Endothelial cell of umbilical vein (primary cell): ENCODE measurements around the gene LOXL1. TPM values are rescaled to one million over a fixed set of nuclear protein-coding genes. Genes with fewer than 3 reads are reported as not detected.

Source experiments
- BruUV-seq: library from RNA; stranded (reverse); fragments of 400-500 nt; replicated peaks from 2 replicates; lab custom pipeline; 2021; lab: Mats Ljungman, UMichigan
- CTCF ChIA-PET: fragments of 300-600, 350-600 bp; sonication (Branson Sonifier 250); formaldehyde crosslinking; loops from one replicate; lab custom pipeline; 2021; ENCODE audit warnings: antibody characterized with exemption, inconsistent platforms; lab: Charles Lee
- POLR2A ChIA-PET: fragments of 300-600, 350-600 bp; sonication (Branson Sonifier 250); formaldehyde crosslinking; loops from one replicate; lab custom pipeline; 2021; ENCODE audit warnings: antibody characterized with exemption, inconsistent platforms; lab: Charles Lee
- DNase-seq: peaks from one replicate; pipeline ENCODE4 v3.0.0-alpha.2; 2011; ENCODE audit warnings: low read depth, low spot score
- FAIRE-seq: peaks from 2 replicates; lab custom pipeline; 2011; peaks lifted over from hg19 to GRCh38; lab: Jason Lieb, UNC
- H2AFZ ChIP-seq: 2 replicates; pipeline ENCODE4 v1.6.0; 2012; ENCODE audit warnings: low read depth, low read length, control low read depth, inconsistent platforms
- H3K27ac ChIP-seq: 2 replicates; pipeline ENCODE4 v1.5.1; 2011; ENCODE audit warnings: low read depth, mild to moderate bottlenecking, control low read depth, low read length, moderate library complexity; ENCODE audit not compliant: insufficient read depth
- H3K27me3 ChIP-seq, 2 experiments: 2 replicates each; pipeline versions ENCODE4 v1.6.0 to v1.6.1; 2011; ENCODE audit warnings: low read length in 2 of 2, mixed read lengths in 1 of 2; ENCODE audit not compliant: control insufficient read depth in 2 of 2, insufficient read depth in 2 of 2
- H3K36me3 ChIP-seq, 2 experiments: 2 replicates in 1 of 2; 3 replicates in 1 of 2; pipeline ENCODE4 v1.5.1; 2011; ENCODE audit warnings: low read length in 2 of 2, mild to moderate bottlenecking in 1 of 2, moderate library complexity in 1 of 2; ENCODE audit not compliant: control insufficient read depth in 2 of 2, insufficient read depth in 2 of 2; ENCODE audit errors: extremely low read depth in 1 of 2
- H3K4me1 ChIP-seq: 3 replicates; pipeline ENCODE4 v1.5.1; 2011; ENCODE audit warnings: mild to moderate bottlenecking, low read length; ENCODE audit not compliant: control insufficient read depth, insufficient read depth; ENCODE audit errors: extremely low read depth
- H3K4me2 ChIP-seq: 2 replicates; pipeline ENCODE4 v1.6.1; 2011; ENCODE audit warnings: low read length, control low read depth, mixed read lengths; ENCODE audit not compliant: insufficient read depth
- H3K4me3 ChIP-seq, 3 experiments: fragments of 200-600 bp in 1 of 3; sonication (generic), shearing (Covaris generic) in 1 of 3; replicated peaks in 1 of 3; 2 replicates each; pipeline ENCODE4 v1.5.1; 2011 to 2016; ENCODE audit warnings: control low read depth in 3 of 3, low read length in 3 of 3, mild to moderate bottlenecking in 2 of 3, inconsistent platforms in 1 of 3, low read depth in 1 of 3, moderate library complexity in 1 of 3; ENCODE audit not compliant: insufficient read depth in 1 of 3
- H3K79me2 ChIP-seq: 2 replicates; pipeline ENCODE4 v1.6.0; 2012; ENCODE audit warnings: low read length, inconsistent platforms; ENCODE audit not compliant: control insufficient read depth, insufficient read depth
- H3K9ac ChIP-seq: replicated peaks from 2 replicates; pipeline ENCODE3; 2011; ENCODE audit warnings: low read length, control low read depth; ENCODE audit not compliant: insufficient read depth; ENCODE audit errors: extremely low read depth
- H3K9me1 ChIP-seq: replicated peaks from 3 replicates; pipeline ENCODE4 v1.6.0; 2011; ENCODE audit warnings: mild to moderate bottlenecking, low read length; ENCODE audit not compliant: control insufficient read depth, insufficient read depth; ENCODE audit errors: extremely low read depth
- H3K9me3 ChIP-seq: replicated peaks from 2 replicates; pipeline ENCODE4 v1.5.1; 2012; ENCODE audit warnings: low read length, inconsistent platforms; ENCODE audit not compliant: control insufficient read depth, insufficient read depth
- H4K20me1 ChIP-seq: replicated peaks from 2 replicates; pipeline ENCODE3; 2011; ENCODE audit warnings: mild to moderate bottlenecking, low read length; ENCODE audit not compliant: control insufficient read depth, insufficient read depth; ENCODE audit errors: extremely low read depth
- EZH2 ChIP-seq: IDR thresholded peaks from 2 replicates; pipeline ENCODE4 v1.6.1; 2012; ENCODE audit warnings: borderline replicate concordance, low read depth, mild to moderate bottlenecking, moderate library complexity, low read length, inconsistent platforms; ENCODE audit not compliant: severe bottlenecking
- FOS ChIP-seq: IDR thresholded peaks from 2 replicates; pipeline ENCODE4 v1.6.1; 2011; ENCODE audit warnings: mild to moderate bottlenecking, low read length, moderate library complexity, borderline replicate concordance; ENCODE audit not compliant: insufficient read depth
- GATA2 ChIP-seq: IDR thresholded peaks from 2 replicates; pipeline ENCODE4 v1.7.0; 2011; ENCODE audit warnings: low read depth, mild to moderate bottlenecking, moderate library complexity, mixed read lengths, low read length; ENCODE audit not compliant: insufficient read length, insufficient read depth
- JUN ChIP-seq: IDR thresholded peaks from 2 replicates; pipeline ENCODE4 v1.6.1; 2011; ENCODE audit warnings: borderline replicate concordance, low read depth; ENCODE audit not compliant: insufficient read length, insufficient read depth
- MYC ChIP-seq: IDR thresholded peaks from one replicate; pipeline ENCODE4 v1.6.1; 2011; ENCODE audit warnings: mild to moderate bottlenecking, low read depth, low read length
- POLR2A ChIP-seq: IDR thresholded peaks from 2 replicates; pipeline ENCODE4 v1.6.1; 2012; ENCODE audit warnings: low read depth, mild to moderate bottlenecking, control low read depth, low read length
- POLR2AphosphoS5 ChIP-seq: IDR thresholded peaks from 2 replicates; pipeline ENCODE4 v1.6.1; 2012; ENCODE audit warnings: low read depth, mild to moderate bottlenecking, control low read depth, low read length, moderate library complexity; ENCODE audit not compliant: insufficient read depth
- dilution Hi-C: fragments of 300-500 bp; cut with MboI; formaldehyde crosslinking; loops from one replicate; pipeline ENCODE4 v1.15.0; 2019; ENCODE audit warnings: low sequenced_read_pairs; ENCODE audit not compliant: extremely low pct_ligation_motif_present
- intact Hi-C: fragments of 100-400 bp; cut with micrococcal nuclease; formaldehyde crosslinking; loops from one replicate; pipeline ENCODE4 v1.10.0; 2022
- polyA plus RNA-seq, 4 experiments: library from polyadenylated mRNA; depleted of rRNA in 3 of 4; stranded (reverse) in 3 of 4; unstranded in 1 of 4; fragments of >200 nt; gene quantifications; 2 replicates each; pipeline versions ENCODE4 v1.2.1 to v1.2.3, GENCODE V29; 2011 to 2012; ENCODE audit warnings: missing spikeins in 1 of 4
- total RNA-seq: library from RNA; stranded (reverse); gene quantifications from 2 replicates; pipeline ENCODE4 v1.2.3, GENCODE V29; 2021
- TF ChIP-seq, protein P1 (sequence below), 2 donors: IDR thresholded peaks; 1 replicate in 1 of 2; 2 replicates in 1 of 2; pipeline ENCODE4 v1.5.1; 2011; ENCODE audit warnings: low read length in 2 of 2, mild to moderate bottlenecking in 2 of 2, moderate library complexity in 2 of 2, control low read depth in 1 of 2, inconsistent platforms in 1 of 2, low read depth in 1 of 2; ENCODE audit not compliant: insufficient read depth in 1 of 2; ENCODE audit errors: extremely low read depth in 1 of 2
- TF ChIP-seq, protein P2 (sequence below): IDR thresholded peaks from 2 replicates; pipeline ENCODE4 v1.6.1; 2011; ENCODE audit not compliant: insufficient read depth, insufficient read length

LOXL1 gene
- total and polyA plus RNA-seq, 2 donors (not counting 3 experiments of a cell fraction or from before 2014, with no cell fraction given): 5.2 to 14.4 TPM

DNA sequence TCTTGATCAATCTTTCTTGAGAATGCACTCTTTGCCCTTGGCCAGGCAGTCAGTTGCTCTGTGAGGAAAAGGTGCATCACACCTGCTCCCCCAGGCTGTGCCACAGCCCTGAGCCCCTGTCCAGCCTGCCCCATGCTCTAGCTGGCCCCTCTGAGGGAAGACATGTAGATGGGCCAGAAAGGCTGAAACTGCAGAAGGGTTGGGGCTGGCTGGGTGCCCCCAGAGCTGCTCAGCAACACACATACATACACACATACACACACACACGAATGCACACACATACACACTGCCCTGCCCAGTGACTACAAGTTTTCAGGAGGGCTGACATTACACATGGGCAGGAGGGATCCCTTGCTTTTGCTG is 36.5 kb upstream of the LOXL1 start:
- no peak for FAIRE-seq
- H3K9ac ChIP-seq: no peak overlapping the region
- intact Hi-C loops: no loop called here
- ChIA-PET POLR2A (no interaction called here), CTCF (interaction anchor here (1.2 kb wide), 1 partner anchor 16 kb away, joined by 6 read pairs; no protein-coding TSS in a partner anchor)
- dilution Hi-C loops: no loop called here
- no peaks in the 10 kb centered on the region for H3K4me1 ChIP-seq
- H3K79me2 ChIP-seq: no peaks in the 10 kb centered on the region
- H3K36me3 ChIP-seq: no peaks in the 10 kb centered on the region
- no peak overlapping the region for H3K27ac ChIP-seq
- H3K4me2 ChIP-seq: no peak overlapping the region
- BruUV-seq: no TSS peak
- H3K9me1 ChIP-seq: no peaks in the 10 kb centered on the region
- TF ChIP-seq, protein P1, sequence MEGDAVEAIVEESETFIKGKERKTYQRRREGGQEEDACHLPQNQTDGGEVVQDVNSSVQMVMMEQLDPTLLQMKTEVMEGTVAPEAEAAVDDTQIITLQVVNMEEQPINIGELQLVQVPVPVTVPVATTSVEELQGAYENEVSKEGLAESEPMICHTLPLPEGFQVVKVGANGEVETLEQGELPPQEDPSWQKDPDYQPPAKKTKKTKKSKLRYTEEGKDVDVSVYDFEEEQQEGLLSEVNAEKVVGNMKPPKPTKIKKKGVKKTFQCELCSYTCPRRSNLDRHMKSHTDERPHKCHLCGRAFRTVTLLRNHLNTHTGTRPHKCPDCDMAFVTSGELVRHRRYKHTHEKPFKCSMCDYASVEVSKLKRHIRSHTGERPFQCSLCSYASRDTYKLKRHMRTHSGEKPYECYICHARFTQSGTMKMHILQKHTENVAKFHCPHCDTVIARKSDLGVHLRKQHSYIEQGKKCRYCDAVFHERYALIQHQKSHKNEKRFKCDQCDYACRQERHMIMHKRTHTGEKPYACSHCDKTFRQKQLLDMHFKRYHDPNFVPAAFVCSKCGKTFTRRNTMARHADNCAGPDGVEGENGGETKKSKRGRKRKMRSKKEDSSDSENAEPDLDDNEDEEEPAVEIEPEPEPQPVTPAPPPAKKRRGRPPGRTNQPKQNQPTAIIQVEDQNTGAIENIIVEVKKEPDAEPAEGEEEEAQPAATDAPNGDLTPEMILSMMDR (IDR thresholded peaks at IDR 0.05; ENCODE audit: extremely low read depth in 1 of 2, insufficient read depth in 1 of 2, low read depth in 1 of 2, low read length in 2 of 2): no peak
- TF ChIP-seq JUN: no peak
- no peak for TF ChIP-seq POLR2AphosphoS5
- TF ChIP-seq FOS: no peak
- no peak for TF ChIP-seq EZH2
- TF ChIP-seq GATA2: no peak
- TF ChIP-seq, protein P2, sequence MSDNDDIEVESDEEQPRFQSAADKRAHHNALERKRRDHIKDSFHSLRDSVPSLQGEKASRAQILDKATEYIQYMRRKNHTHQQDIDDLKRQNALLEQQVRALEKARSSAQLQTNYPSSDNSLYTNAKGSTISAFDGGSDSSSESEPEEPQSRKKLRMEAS: no peak
- no peak for TF ChIP-seq MYC
- TF ChIP-seq POLR2A: no peak
- no peak overlapping the region for H2AFZ ChIP-seq
- peaks cover 0 to 1% of the 10 kb centered on the region in 2 experiments for H3K27me3 ChIP-seq
- no peaks in the 10 kb centered on the region for H4K20me1 ChIP-seq
- DNase-seq: no peak
- no peak overlapping the region for H3K4me3 ChIP-seq
- no peaks in the 10 kb centered on the region for H3K9me3 ChIP-seq
